GM18873 (cell line): ENCODE results near the gene HOXA6.

Experiments
- ATAC-seq: cut with Tn5 transposase; IDR thresholded peaks from one replicate; pipeline ENCODE4 v1.9.1; 2021; ENCODE audit warnings: mild to moderate bottlenecking, moderate library complexity, moderate number of reproducible peaks; ENCODE audit not compliant: unreplicated experiment, low FRiP score

HOXA6 gene

GRCh38 chr7:27185013-27185853 lies 37.7 kb upstream of the HOXA6 start, which contains the start of gene HOXA11:
HOXA11 (minus strand) TSS chr7:27185232; CDS start chr7:27185144, 88 bp downstream.
- no peak for ATAC-seq

GRCh38 chr7:27184337-27185012 lies 36.9 kb upstream of the HOXA6 start:
- ATAC-seq, result no peak

GRCh38 chr7:27183682-27184336 lies 36.2 kb upstream of the HOXA6 start:
- ATAC-seq, result no peak

GRCh38 chr7:27182861-27183681 lies 35.5 kb upstream of the HOXA6 start:
- no peak for ATAC-seq

- ATAC-seq, result no peak
Observed at GRCh38 chr7:27182285-27182841, 34.8 kb upstream of the HOXA6 start.

GRCh38 chr7:27181795-27182275 lies 34.3 kb upstream of the HOXA6 start:
- ATAC-seq, result no peak

- no peak for ATAC-seq
Observed at GRCh38 chr7:27180431-27181420, 33.2 kb upstream of the HOXA6 start.

GRCh38 chr7:27179503-27180430 lies 32.2 kb upstream of the HOXA6 start:
- no peak for ATAC-seq

GRCh38 chr7:27179030-27179429 lies 31.5 kb upstream of the HOXA6 start:
- ATAC-seq, result no peak

GRCh38 chr7:27178366-27178765 lies 30.8 kb upstream of the HOXA6 start:
- no peak for ATAC-seq

- ATAC-seq, result no peak
Observed at GRCh38 chr7:27177795-27178320, 30.3 kb upstream of the HOXA6 start.

- no peak for ATAC-seq
Observed at GRCh38 chr7:27176962-27177794, 29.6 kb upstream of the HOXA6 start.

GRCh38 chr7:27176524-27176845 lies 28.9 kb upstream of the HOXA6 start:
- no peak for ATAC-seq

GRCh38 chr7:27175626-27176523 lies 28.3 kb upstream of the HOXA6 start:
- no peak for ATAC-seq

- ATAC-seq, result no peak
Observed at GRCh38 chr7:27174874-27175625, 27.5 kb upstream of the HOXA6 start.
